HG02610 (cell line): Measurements from ENCODE around the gene DUSP9.

Experiments
- ATAC-seq: cut with Tn5 transposase; IDR thresholded peaks from one replicate; pipeline ENCODE4 v1.9.1; 2021; ENCODE audit warnings: mild to moderate bottlenecking, moderate library complexity; ENCODE audit not compliant: unreplicated experiment

Gene DUSP9

DNA sequence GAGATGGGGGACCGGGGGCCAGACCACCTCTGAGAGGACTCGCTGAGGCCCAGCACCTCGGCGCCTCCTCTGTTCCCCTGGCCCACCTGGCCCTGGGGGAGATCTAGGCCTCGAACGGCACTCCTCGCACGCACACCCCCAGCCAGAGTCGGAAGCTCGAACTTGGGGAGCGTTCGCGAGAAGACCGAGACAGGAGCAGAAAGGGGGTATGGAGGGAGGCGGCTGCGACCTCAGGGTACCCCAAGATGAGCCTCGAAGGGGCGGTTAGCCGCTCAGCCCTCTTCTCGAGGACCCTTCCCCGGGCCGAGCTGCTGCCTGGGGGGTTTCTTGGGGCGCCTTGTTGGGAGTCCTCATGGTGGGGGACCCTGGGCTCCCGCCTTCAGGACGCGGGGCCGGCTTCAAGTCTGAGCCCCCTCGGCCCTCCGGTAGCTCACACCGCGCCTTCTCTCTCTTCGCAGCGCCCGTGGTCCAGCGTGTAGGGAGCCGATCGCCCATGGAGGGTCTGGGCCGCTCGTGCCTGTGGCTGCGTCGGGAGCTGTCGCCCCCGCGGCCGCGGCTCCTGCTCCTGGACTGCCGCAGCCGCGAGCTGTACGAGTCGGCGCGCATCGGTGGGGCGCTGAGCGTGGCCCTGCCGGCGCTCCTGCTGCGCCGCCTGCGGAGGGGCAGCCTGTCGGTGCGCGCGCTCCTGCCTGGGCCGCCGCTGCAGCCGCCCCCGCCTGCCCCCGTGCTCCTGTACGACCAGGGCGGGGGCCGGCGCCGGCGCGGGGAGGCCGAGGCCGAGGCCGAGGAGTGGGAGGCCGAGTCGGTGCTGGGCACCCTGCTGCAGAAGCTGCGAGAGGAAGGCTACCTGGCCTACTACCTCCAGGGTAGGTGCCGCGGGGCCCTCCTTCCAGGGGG is 706 bp downstream of the DUSP9 start:
- ATAC-seq: no peak

DNA sequence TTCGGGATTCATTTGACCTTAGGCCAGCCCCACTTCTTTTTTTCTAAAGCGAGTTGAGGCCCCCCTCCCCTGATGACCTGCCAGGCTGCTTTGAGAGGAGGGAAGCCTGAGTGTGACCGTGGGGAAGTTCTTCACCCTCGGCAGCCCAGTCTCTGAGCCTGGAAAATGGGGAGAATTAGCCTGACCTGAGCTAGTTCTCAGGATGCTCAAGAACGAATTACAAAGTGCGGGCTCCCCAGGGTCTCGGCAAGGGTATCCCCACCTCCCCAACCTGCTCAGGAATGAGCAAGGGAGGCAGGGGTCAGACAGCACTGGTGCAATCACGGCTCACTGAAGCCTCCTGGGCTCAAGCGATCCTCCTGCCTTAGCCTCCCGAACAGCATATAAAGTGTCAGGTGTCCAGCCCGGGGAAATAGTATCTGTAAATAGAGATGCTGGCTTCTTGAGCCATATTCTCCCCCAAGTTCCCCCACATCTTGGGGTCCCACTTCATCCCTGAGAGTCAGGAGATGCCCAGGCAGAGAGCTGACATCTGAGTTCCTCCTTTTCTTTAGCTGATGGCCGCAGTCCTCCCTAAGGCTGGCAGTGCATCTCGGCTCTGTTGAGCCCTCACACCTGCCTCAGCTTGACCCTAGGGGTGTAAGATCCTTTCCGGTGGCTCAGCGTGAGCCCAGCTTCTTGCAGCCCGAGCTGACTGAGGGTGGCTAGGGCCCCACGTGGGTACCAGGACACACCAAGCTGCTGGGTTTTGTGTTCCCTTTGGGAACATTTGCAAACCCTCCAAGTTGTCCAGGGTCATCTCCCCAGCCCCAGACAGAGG is 1.6 kb downstream of the DUSP9 start:
- ATAC-seq: no peak

DNA sequence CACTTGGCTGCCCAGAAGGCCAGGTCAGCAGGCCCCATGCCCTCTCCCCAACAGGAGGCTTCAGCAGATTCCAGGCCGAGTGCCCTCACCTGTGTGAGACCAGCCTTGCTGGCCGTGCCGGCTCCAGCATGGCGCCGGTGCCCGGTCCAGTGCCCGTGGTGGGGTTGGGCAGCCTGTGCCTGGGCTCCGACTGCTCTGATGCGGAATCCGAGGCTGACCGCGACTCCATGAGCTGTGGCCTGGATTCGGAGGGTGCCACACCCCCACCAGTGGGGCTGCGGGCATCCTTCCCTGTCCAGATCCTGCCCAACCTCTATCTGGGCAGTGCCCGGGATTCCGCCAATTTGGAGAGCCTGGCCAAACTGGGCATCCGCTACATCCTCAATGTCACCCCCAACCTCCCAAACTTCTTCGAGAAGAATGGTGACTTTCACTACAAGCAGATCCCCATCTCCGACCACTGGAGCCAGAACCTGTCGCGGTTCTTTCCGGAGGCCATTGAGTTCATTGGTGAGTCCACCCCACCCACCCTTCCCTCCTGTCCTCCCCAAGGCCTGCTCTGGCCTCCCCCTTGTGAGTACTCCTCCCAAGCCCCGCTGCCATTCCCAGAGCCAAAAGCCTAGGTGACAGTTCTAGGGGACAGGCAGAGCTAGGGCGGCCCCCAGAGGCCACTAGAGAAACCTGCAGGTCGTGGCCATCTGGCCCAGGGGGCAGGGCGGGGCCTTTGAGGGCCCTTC is 2.3 kb downstream of the DUSP9 start:
- ATAC-seq: no peak

DNA sequence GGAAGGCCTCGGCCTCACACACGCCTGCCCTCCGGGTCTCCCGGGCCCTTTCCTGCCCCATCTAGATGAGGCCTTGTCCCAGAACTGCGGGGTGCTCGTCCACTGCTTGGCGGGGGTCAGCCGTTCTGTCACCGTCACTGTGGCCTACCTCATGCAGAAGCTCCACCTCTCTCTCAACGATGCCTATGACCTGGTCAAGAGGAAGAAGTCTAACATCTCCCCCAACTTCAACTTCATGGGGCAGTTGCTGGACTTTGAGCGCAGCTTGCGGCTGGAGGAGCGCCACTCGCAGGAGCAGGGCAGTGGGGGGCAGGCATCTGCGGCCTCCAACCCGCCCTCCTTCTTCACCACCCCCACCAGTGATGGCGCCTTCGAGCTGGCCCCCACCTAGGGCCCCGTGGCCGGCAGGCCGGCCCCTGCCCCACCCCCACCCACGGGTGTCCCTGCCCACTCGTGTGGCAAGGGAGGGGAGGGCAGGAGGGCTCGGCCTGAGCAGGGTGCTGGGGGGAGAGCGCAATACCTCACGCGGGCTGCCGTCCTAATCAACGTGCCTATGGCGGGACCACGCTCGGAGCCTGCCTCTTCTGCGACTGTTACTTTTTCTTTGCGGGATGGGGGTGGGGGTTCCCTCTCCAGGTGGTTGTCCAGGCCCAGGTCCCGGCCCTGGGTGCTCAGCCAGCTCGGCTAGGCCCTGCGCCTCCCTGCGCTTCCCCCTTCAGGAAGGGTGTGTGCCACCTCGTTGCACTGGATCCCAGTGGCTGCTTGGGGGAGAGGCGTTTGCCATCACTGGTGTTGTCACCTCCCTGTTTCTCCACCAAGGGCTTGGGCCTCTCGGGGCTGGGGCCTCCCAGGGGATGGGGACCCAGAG is 3.1 kb downstream of the DUSP9 start:
- ATAC-seq: no peak

DNA sequence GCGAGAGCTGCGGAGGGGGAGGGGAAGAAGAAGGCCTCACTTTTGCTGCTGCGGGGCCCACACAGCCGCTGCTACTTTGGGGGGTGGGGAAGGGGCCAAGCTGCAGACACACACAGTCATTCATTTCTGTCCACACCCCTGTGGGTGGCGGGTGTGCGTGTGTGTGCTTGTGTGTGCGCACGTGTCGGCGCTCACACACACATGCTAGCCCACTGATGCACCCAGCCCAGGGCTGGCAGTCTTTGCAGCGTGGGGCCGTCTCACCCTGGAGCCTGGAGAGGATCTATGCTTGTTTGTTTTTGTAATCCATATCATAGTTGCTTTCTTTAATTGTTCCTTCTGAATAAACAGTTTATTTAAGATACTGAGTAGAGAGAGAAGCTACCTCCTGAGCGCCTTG is 4.0 kb downstream of the DUSP9 start:
- ATAC-seq: no peak

DNA sequence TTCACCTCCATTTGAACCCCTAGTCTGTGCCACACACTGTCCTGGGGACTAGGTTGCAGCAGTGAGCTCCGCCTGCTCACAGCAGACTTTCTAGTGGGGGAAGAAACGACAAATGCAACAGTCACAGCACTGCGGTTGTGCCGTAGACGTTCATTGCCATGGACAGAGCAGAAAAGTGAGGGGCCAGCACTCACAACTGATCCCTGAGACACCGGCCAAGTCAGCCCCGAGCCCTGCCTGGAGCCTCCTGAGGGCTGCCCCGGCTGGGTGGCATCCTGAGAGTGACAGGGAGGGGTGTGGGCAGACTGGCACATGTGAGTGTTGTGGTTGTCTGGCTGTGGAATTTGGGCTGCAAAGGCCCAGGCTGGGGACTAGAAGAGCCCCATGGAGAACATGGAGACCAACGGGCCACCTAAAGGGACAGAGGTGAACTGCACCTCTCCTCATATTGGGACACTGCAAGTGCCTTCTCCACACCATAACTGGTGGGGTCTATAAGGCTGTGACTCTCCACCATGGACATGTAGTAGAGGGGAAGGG is 4.6 kb downstream of the DUSP9 start:
- no peak for ATAC-seq

DNA sequence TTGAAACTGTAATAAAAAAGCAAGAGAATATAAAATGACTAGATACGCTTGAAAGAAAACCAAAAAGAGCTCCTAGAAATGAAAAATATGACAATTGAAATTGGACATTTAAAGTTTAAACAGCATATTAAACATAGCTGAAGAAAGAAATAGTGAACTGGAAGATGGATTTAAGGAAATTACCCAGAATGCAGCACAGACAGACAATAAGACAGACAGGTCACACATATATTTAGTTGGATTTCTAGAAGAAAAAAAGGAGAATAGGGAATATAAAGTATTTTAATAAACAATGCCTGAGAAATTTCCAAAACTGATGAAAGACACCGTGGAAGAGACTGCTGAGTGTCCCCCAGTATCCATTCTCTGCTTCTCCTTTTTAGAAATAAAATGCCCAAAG is 6.6 kb downstream of the DUSP9 start:
- no peak for ATAC-seq

DNA sequence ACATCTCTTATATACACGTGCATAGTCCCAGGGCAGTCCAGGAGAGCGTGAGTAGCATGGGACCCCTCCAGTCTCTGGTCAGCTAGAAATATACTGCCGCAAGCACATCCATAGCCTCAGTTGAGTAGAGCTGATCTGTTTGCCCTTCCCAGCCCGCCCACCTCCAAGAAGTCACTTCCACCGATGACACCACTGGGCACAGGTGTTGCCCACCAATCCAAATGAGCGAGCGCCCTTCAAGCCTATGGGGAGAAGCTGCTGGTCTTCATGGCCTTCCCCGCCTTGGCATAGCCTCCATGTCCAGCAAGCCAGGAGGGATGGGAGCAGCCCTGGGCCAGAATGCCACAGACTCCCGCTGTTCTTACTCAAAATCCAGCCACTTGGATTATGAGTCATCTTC is 10.2 kb downstream of the DUSP9 start:
- no peak for ATAC-seq

DNA sequence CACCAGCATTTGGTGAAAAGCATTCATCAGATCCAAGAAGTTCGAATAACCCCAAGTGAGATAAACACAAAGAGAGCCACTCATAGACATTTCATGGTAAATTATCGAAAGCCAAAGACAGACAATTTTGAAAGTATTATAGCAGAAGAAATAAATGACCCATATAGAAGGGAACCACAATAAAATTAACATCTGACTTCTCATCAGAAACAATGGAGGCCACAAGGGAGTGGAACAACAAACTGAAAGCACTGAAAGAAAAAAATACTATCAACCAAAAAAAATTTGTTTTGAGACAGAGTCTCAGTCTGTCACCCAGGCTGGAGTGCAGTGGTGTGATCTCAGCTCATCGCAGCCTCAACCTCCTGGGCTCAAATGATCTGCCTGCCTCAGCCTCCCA is 12.3 kb downstream of the DUSP9 start:
- ATAC-seq: no peak

DNA sequence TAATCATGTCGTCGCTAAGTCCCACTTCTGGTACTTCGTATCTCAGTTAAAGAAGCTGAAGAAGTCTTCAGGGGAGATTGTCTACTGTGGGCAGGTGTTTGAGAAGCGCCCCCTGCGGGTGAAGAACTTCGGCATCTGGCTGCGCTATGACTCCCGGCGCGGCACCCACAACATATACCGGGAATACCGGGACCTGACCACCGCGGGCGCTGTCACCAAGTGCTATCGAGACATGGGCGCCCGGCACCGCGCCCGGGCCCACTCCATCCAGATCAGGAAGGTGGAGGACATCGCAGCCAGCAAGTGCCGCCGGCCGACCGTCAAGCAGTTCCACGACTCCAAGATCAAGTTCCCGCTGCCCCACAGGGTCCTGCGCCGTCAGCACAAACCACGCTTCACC is 15.3 kb downstream of the DUSP9 start:
- no peak for ATAC-seq

DNA sequence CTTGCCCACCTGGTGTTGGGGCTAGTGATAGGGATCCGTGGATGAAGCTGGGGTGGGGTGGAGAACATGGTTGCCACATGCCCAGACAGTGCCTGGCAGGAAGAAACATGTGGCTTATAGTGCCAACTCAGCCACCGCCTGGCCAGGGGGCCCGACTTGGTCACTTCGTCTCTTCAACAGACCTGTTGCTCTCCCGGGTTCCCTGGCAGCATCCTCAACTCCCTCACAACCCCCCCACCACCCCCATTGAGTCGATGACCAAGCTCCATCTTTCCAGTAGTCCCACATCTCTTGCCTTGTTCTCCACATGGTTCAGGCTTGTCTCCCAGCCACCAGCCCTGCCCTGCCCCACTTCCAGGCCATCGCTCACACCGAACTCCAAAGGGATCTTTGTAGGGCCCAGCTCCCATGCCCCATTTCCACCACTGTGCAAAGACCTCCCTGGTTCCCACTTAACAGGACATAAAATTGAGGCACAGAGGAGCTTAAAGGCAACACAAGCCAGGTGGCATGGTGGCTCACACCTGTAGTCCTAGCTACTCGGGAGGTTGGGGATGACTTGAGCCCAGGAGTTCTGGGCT is 18.8 kb downstream of the DUSP9 start:
- no peak for ATAC-seq

DNA sequence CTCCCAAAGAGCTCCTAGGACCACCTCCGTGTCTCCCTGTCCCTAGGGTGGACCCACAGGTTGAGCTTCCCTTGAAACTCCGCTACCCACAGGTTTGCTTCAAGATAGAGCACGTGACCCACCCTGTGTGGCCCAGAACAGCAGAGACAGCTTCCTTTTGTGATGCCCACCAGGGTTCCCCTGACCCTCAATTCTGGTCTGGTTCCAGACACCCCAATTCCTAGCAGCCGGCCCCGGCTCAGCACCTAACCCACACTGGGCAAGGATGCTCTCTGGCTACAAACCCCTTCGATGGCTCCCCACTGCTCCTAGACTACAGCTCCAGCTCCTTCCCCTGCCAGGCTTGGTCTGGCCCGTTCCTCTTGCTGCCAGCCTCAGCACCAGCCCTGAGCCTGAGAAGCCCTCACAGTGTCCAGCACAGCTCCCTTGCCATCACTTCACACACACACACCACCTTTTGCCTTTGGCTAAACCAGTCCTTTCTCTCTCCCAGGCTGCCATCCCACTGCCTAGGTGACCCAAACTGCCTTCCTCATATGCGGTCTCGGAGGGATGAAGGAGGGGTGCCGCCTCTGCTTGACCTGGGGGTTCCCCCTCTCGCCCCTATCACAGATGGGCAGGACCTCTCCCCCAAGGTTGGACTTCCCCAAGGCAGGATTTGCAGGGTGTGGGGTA is 20.4 kb downstream of the DUSP9 start:
- no peak for ATAC-seq

DNA sequence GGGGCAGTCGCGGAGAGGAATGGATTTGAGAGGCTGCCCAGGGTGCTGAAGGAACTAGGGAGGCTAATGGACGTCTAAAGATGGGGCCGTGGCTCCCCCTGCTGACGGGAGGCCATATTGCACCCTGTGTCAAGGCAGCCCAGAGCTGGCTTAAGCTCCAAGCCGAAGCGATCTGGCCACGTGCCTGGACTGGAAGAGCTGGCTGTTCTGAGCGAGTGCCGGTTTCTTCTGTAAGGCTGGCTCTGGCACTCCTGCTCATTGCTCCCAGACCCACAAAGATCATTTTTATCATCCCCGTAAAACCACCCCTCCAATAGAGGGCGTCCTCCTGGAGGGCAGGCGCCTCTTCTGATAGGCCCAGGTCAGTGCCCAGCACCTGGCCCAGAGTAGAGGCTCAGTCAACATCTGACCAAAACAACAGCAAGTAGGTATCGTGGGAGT is 21.0 kb downstream of the DUSP9 start:
- no peak for ATAC-seq

DNA sequence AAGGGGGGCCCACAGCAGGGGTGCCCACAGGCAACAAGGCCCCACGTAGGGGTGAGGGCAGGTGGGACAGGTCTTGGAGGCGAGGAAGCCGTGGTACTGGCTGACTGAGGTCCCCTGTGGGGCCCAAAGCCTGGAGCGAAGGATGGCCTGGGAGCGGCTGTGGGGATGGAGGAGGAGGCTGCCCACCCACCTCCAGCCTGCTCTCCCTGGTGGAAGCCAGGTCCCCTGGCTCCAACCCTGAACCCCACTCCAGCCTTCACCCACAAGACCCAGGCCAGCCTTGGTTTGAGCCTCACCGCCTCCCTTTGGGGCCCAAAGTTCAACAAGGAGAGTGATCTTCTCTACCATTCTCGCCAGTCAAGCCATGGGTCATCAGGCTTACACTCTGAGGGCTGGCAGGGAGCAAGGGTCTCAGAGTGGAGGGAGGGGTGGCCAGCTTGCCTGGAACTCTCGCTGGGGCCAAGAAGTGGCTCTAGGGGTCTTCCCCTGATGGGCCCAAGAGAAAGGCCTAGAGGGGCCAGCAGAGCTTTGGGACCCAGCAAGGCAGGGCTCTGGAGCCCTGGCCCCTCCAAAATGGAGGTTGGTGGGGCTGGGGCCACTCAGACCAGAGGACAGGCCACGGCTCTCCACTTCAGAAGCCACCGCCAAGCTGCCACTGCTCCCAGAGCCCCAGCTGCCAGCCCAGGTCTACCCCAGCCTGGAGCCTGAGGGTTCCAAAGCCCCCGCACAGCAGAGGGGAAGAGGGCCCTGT is 21.6 kb downstream of the DUSP9 start:
- no peak for ATAC-seq

DNA sequence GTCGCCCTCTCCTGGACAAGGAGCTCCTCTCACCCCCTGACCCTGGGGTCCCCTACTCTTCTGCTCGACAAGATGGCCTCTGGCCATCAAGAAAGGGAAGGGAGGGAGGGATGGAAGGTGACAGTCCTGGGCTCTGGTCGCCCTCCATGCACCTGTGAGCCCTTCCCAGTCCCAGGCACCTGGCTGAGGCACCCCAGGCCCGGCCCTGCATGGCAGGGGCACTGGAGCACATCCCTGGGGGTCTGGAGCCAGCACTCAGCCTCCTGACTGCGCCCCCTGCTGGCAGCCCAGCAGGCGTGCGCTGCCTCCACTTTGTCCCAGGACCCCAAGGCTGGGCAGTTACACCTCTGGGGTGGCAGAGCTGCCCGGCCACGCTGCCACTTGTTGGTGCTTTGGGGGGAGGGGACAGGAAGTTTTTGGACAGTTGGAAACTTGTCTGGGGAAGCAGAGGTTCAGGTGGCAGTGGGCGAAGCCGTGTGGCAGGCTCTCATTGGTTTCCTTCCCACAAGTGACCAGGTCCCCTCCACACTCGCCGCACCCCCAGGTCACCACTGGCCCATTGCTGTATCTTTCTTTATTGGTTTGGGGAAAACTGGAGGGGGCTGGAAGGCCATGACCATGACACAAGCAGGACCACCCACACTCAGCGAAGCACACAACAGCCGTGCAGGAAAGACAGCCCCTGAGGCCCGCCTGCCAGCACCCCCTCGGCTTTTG is 22.3 kb downstream of the DUSP9 start:
- ATAC-seq: no peak

DNA sequence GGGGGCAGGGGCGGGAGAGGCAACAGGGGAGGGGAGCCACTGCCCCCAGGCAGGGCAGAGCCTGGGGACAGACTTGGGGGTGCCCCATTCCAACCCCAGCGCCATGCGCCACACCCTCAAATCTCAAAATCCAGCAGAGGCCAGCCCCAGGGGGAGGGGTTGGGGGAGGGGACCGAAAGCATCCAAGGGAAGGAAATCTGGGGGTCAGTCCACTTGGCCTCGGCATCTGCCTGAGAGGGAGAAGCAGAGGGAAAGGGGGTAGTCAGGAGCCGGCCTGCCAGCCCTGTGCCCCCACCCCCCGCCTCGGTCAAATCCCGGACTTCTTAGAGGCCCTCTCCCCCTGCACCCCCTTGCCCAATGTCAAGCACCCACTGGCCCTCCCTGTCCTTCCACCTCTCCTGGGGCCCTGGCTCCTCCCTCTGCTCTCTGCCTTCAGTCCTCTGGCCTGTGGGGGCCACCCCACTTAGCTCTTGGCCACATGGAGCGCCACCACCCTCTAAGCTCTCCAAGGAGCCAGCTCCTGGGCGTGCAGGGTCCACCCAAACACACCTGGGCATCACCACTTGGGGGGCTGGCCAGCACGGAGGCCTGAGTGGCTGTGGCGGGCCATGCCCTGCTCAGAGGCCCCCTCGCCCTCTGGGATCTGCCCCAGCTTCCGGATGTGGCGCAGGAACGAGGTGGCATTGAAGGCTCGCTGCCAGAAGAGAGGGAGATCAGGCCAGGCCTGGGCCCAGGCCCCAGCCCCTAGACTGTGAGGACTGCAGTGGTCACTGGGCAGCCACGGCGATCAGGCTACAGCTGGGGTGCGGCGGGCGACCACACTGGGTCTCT is 23.1 kb downstream of the DUSP9 start:
- ATAC-seq: no peak
